ENCODE measurements around the gene YOD1. TPM values are rescaled to one million over a fixed set of nuclear protein-coding genes. Genes with fewer than 3 reads are reported as not detected.

The YOD1 gene
- total RNA-seq, 1 donor from 2014 or later = 7.1 TPM

- DNase-seq (ENCODE audit: low read depth) = no peak
Observed at GRCh38 chr1:207028884-207029650, 21.9 kb downstream of the YOD1 start.

- no peak for DNase-seq (ENCODE audit: low read depth)
Observed at GRCh38 chr1:207027921-207028320, 23.1 kb downstream of the YOD1 start.

DNA sequence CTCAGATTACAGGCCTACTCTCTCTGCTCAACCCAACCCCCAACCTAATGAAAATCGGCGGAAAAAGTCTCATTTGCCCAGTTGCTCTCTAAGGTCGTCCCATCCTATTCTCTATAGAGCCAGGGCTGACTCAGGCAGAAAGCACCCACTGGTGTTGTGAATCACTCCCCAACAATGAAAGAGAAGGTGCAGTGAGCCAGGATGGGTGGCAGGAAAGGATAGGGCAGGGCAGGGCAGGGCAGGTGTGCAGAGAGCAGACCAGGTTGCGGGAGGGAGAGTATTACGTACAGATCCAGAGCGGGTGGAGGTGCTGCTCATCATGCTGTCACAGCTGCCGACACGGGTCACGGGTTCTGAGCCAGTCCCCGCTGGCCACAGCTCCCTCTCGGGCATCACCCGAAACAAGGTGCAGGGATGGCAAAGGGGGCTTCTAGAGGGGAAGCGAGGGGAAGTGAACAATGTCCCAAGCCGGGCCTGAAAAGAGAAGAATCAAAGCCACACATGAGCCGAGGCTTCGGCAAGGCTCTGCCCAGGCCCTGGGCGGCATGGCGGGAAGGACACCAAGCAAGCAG, 23.7 kb downstream of the YOD1 start:
- DNase-seq (ENCODE audit: low read depth) = peak; percentile 30

- DNase-seq (ENCODE audit: low read depth) = peak; percentile 49
Observed at GRCh38 chr1:207026104-207026534, 24.9 kb downstream of the YOD1 start.

GRCh38 chr1:207025146-207025880, 25.7 kb downstream of the YOD1 start:
- no peak for DNase-seq (ENCODE audit: low read depth)

GRCh38 chr1:207024202-207025145, 26.5 kb downstream of the YOD1 start:
- DNase-seq (ENCODE audit: low read depth) = no peak

GRCh38 chr1:207022996-207023679, 27.9 kb downstream of the YOD1 start:
- no peak for DNase-seq (ENCODE audit: low read depth)

GRCh38 chr1:207021876-207022596, 29.0 kb downstream of the YOD1 start:
- DNase-seq (ENCODE audit: low read depth) = no peak

DNA sequence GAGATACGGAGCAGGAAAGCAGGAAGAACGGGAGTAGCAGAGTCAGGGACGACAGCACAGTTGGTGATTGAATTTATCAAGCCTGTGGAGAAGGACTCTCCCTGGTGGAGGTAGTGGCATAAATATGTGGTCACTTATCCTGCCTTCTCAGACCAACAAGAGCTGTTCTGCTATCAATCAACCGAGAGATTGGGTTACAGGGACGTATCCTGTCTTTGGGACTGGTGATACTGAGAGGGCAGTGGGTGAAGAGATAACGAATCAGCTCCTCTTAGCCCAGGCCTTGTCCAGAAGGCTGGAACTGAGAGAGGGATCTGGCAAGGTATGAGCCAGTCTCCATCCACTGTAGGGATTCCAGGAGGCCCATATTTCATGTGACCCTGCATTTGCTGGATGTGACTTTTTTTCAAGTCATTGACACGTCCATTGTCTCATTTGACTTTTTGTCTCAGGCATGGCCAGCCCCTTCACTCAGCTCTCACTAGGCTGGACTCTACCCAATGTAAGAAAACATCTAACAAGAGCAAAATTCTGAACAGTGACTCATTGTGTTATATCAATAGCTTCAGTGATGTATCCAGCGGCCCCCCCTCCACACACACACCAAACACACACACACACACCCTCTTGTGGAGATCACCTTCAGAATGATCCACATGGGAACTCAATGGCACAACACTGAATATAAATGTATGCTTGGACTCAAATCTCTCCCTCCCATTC, 29.7 kb downstream of the YOD1 start:
- DNase-seq (ENCODE audit: low read depth) = no peak

DNA sequence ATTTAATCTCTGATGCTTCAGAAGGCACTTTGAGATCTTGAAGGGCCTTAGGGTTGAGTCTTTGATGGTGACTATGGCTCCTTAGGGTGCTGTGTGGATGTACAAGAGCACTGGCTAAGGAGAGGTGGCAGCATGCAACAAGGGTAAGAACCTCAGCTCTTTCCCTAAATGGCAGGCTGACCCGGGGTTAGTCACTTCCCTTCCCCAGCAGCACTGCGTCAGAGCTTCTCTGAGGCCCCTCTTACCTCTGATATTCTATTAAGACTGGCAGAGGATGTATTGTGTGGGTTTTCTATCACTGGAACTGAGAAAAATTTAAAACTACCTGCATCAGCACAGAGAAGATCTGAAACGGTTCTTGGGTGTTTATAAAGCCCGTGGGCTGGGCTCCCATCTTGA, 30.3 kb downstream of the YOD1 start:
- no peak for DNase-seq (ENCODE audit: low read depth)

DNA sequence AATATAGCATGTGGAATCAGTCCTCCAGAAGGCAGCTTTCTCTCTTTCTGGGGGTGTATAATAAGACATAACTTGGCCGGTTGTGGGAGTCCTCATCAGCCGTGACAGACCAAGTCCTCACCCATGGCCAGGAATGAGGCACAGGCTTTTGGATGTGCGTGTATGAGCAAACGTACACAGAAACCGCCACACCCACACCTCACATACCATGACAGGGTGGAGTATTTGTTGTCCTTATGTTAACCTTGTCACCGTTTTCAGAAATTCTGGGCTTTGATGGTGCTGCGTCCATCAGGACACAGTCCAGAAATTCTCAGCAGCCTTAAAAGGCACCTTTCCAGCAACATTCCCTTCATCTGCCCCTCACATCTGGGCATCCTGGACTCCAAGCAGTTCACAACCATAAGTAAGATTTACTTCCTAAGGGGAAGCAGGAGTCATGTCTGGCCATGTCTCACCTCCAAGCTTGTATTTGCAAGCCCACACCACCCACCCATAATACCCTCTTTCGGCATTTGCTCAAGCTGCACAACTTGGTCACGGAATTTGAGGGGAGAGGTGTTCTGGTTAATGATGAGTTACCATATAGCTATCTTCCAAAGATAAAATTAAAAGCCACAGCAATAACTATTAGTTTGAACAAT, 30.8 kb downstream of the YOD1 start:
- no peak for DNase-seq (ENCODE audit: low read depth)

GRCh38 chr1:207019661-207020060, 31.3 kb downstream of the YOD1 start:
- DNase-seq (ENCODE audit: low read depth) = no peak

DNA sequence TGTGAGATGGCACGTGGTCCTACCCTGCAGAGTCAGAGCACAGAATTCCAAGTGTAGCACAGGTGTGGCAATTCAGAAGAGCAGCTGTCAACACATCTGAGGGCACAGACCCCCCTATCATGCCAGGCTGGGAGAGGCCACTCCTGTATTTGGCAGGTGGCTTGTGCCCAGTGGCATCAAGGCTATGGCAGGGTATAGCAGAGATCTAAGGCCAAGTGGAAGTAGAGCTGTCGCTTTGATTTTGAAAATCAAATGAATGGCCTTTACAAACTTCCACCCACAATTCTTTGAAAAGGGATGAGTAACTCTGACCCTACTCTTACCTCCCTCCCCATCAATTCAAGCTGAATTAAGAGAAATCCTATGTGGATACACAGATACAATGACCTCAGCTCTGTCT, 31.8 kb downstream of the YOD1 start:
- DNase-seq (ENCODE audit: low read depth) = no peak

GRCh38 chr1:207018707-207019106, 32.3 kb downstream of the YOD1 start:
- no peak for DNase-seq (ENCODE audit: low read depth)

- peak; percentile 69 for DNase-seq (ENCODE audit: low read depth)
Observed at GRCh38 chr1:207017615-207018559, 33.1 kb downstream of the YOD1 start.

DNA sequence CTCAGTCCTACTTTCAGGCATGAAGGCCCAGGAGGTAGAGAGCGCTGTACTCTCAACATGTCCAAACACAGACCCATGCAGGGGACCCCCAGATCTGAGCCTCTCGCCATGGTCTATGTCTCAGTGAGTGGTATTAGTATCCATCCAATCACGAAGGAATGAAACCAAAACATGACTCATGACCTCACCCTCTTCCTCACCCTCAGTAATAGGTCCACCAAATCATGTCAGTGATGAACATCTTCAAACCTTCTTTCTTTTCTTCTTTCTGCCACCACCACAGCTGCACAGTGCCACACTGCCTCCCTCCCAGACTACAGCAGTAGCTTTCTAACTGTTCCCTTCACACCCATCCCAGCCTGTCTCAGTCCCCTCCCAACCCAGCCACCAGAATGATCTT, 35.2 kb downstream of the YOD1 start:
- DNase-seq (ENCODE audit: low read depth) = no peak

DNA sequence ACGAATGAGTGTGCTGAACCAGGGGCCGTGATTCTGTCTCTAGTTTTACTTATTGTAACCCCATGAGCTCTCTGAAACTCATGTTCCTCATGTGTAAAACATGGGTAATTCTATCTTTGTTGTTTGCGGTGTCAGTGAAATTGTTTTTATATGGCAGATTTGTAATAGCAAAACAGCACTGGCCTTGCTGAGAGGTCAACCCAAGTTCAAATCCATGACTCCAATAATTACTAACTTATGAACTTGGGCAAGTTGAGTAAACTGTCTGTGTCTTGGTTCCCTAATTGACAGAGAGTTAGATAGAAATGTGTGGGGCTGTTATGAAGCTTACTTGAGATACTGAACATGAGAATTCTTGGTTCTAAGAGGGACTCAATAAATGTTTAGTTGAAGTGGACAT, 36.3 kb downstream of the YOD1 start:
- DNase-seq (ENCODE audit: low read depth) = no peak
